ENCODE data around the gene ABHD14A. TPM values are rescaled to one million over a fixed set of nuclear protein-coding genes. Genes with fewer than 3 reads are reported as not detected.
"Not testable (repeated sequence)": the region's sequence is repeated elsewhere in the genome, so short reads cannot be mapped to it uniquely, and the experiment has no call there.

Gene ABHD14A
- total and polyA plus RNA-seq, 2 of the 13 experiments (the other 11 are each of a cell fraction or from before 2014, with no cell fraction given), result 29.5 to 46.9 TPM

DNA sequence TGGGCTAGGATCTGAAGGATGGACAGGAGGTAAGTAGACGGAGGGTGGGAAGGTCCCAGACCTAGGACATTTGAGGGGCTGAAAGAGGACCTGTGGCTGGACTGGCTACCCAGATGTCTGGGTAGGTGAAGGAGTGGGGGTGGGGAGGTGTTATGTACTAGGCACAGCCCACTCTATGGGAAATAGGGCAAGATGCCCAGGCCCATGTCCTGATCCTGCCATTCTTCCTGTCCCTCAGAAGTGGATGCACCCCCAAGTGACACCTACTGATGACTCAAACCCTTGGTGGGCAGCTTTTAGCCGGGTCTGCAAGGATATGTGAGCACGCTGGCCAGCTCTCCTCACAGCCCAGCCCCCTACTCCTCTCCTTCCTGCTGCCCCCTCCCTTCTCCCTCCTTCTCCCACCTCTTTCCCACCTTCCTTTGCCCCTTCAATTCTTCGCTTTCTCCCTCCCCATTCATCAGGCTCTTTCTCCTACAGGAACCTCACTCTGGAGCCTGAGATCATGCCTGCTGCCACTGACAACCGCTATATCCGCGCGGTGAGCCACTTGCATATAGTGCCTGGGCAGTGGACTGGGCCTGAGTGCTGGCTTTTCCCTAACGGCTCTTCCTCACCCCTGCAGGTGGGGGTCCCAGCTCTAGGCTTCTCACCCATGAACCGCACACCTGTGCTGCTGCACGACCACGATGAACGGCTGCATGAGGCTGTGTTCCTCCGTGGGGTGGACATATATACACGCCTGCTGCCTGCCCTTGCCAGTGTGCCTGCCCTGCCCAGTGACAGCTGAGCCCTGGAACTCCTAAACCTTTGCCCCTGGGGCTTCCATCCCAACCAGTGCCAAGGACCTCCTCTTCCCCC lies 13.7 kb downstream of the ABHD14A start (continued):
- no peak for TF ChIP-seq KDM6A (CRISPR knock-in tag; IDR thresholded peaks at IDR 0.05; ENCODE audit: low read depth)
- no peak for TF ChIP-seq TAF15 (IDR thresholded peaks at IDR 0.05; ENCODE audit: low read depth, low read length, poor library complexity, severe bottlenecking)

DNA sequence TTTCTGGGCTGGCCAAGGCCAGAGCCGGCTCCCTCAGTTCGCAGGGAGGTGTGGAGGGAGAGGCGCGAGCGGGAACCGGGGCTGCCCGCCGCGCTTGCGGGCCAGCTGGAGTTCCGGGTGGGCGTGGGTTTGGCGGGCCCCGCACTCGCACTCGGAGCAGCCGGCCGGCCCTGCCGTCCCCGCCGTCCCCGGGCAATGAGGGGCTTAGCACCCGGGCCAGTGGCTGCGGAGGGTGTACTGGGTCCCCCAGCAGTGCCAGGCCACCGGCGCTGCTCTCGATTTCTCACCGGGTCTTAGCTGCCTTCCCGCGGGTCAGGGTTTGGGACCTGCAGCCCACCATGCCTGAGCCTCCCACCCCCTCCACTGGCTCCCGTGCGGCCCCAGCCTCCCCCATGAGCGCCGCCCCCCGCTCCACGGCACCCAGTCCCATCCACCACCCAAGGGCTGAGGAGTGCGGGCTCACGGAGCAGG lies 15.7 kb downstream of the ABHD14A start:
- intact Hi-C loops (cut with micrococcal nuclease; ENCODE audit: unreplicated experiment); CTCF ChIA-PET (ENCODE audit: low intra/inter-chr PET ratio, low total read pairs); FAIRE-seq; H3K27me3 ChIP-seq (ENCODE audit: control insufficient read depth in 1 of 2, insufficient read depth in 2 of 2, low read length in 2 of 2); BruUV-seq (replicated peaks); in situ Hi-C loops (cut with HindIII; ENCODE audit: extremely low pct_ligation_motif_present, low pct_unique_long_range_greater_than_20kb); H3K4me3 ChIP-seq (replicated peaks in 1 of 3; ENCODE audit: insufficient read depth in 1 of 3, low read depth in 2 of 3, low read length in 3 of 3); H4K20me1 ChIP-seq (ENCODE audit: insufficient read depth, low read length); H3K9ac ChIP-seq (ENCODE audit: insufficient read depth, low read depth, low read length); H3K9me3 ChIP-seq (ENCODE audit: low read length); DNase-seq (ENCODE audit: low spot score); H3K4me2 ChIP-seq (ENCODE audit: low read depth, low read length); H2AFZ ChIP-seq (ENCODE audit: low read length); ATAC-seq: not testable (repeated sequence)
- H3K36me3 ChIP-seq (replicated peaks in 1 of 2; ENCODE audit: control insufficient read depth in 1 of 2, insufficient read depth in 2 of 2, low read length in 2 of 2), result peaks cover 9 to 18% of the 10 kb centered on the region in 2 experiments
- peak overlapping the region; percentile 27 for H3K27ac ChIP-seq (ENCODE audit: extremely low read length, insufficient read depth, low read length)
- peak; percentile 27 for TF ChIP-seq AGO1 (IDR thresholded peaks at IDR 0.05; ENCODE audit: low read depth, low read length, poor library complexity, severe bottlenecking)
- peak; percentile 62 for TF ChIP-seq AGO2 (optimal IDR thresholded peaks at IDR 0.05; ENCODE audit: low read depth, low read length)
- TF ChIP-seq, protein P1, sequence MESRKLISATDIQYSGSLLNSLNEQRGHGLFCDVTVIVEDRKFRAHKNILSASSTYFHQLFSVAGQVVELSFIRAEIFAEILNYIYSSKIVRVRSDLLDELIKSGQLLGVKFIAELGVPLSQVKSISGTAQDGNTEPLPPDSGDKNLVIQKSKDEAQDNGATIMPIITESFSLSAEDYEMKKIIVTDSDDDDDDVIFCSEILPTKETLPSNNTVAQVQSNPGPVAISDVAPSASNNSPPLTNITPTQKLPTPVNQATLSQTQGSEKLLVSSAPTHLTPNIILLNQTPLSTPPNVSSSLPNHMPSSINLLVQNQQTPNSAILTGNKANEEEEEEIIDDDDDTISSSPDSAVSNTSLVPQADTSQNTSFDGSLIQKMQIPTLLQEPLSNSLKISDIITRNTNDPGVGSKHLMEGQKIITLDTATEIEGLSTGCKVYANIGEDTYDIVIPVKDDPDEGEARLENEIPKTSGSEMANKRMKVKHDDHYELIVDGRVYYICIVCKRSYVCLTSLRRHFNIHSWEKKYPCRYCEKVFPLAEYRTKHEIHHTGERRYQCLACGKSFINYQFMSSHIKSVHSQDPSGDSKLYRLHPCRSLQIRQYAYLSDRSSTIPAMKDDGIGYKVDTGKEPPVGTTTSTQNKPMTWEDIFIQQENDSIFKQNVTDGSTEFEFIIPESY (CRISPR knock-in tag; IDR thresholded peaks at IDR 0.05), result 0 out of 2 replicates have a peak, but pooled peaks have one; percentile 14
- peak; percentile 49; the same call in 1 of the 2 replicates for TF ChIP-seq RBFOX2 (IDR thresholded peaks at IDR 0.05; ENCODE audit: low read depth, low read length)
- H3K79me2 ChIP-seq (ENCODE audit: insufficient read depth, low read length), result peaks cover 22% of the 10 kb centered on the region
- 98% methylated on average over 14 of the region's 38 CpGs for WGBS (ENCODE audit: low lambda C conversion rate)
- POLR2A ChIA-PET, result interaction anchor here (2.0 to 7.1 kb wide), 5 partner anchors 7 to 164 kb away, joined by 4 to 187 read pairs (median 28); partner anchors contain the start of genes ABHD14A, ABHD14B, ACY1 and PARP3
- H3K4me1 ChIP-seq (ENCODE audit: insufficient read depth, low read length), result peaks cover 53% of the 10 kb centered on the region

Measured in HepG2 (cell line).